ENCODE measurements around the gene RAPGEF3.
A peak's percentile ranks its signal among the peaks of the same experiment; 100 is the strongest.

The RAPGEF3 gene

GRCh38 chr12:47741340-47741703 lies 17.4 kb downstream of the RAPGEF3 start:
- no peaks in the 10 kb centered on the region for H3K9me3 ChIP-seq (replicated peaks in 1 of 11)
- 0 out of 22 replicates have a peak, but pooled peaks cover 0 to 3% (median 0%) of the 10 kb centered on the region in 11 experiments for H3K27me3 ChIP-seq
- peak overlapping the region; percentile 96 to 100 (median 98) for H3K4me2 ChIP-seq
- H3K4me3 ChIP-seq: peak overlapping the region; percentile 37 to 62 (median 47); a peak in 18 of 20 replicates
- peak overlapping the region; percentile 66 to 81 (median 75) for H3K9ac ChIP-seq
- H3K4me1 ChIP-seq: peaks cover 47 to 95% (median 76%) of the 10 kb centered on the region in 10 experiments
- H3K36me3 ChIP-seq: no peaks in the 10 kb centered on the region
- peak overlapping the region; percentile 77 to 89 (median 82) for H3K27ac ChIP-seq
- peak in 1 of 11 experiments; percentile 28; a peak in 1 of 22 replicates for TF ChIP-seq Cebpa-rat (IDR thresholded peaks at IDR 0.05)
- peaks cover 0 to 29% (median 10%) of the 10 kb centered on the region in 11 experiments; a peak in 10 of 22 replicates for H4K20me1 ChIP-seq

GRCh38 chr12:47740606-47741339 lies 17.9 kb downstream of the RAPGEF3 start:
- peak overlapping the region; percentile 96 to 100 (median 98) for H3K4me2 ChIP-seq
- H3K36me3 ChIP-seq: no peaks in the 10 kb centered on the region
- H3K4me1 ChIP-seq: peaks cover 53 to 94% (median 74%) of the 10 kb centered on the region in 10 experiments
- no peak for TF ChIP-seq Cebpa-rat (IDR thresholded peaks at IDR 0.05)
- H3K9ac ChIP-seq: peak overlapping the region; percentile 66 to 81 (median 75)
- 0 out of 22 replicates have a peak, but pooled peaks cover 0 to 3% (median 0%) of the 10 kb centered on the region in 11 experiments for H3K27me3 ChIP-seq
- peak overlapping the region; percentile 37 to 62 (median 47) for H3K4me3 ChIP-seq
- peak overlapping the region; percentile 77 to 89 (median 82) for H3K27ac ChIP-seq
- no peaks in the 10 kb centered on the region for H3K9me3 ChIP-seq (replicated peaks in 1 of 11)
- peaks cover 0 to 27% (median 10%) of the 10 kb centered on the region in 11 experiments; a peak in 10 of 22 replicates for H4K20me1 ChIP-seq

- Histone ChIP-seq H3K9me3 (replicated peaks in 1 of 11) (no peaks in the 10 kb centered on the region), H3K36me3 (no peaks in the 10 kb centered on the region), H3K9ac (peak overlapping the region; percentile 66 to 81 (median 75); a peak in 21 of 22 replicates), H3K4me2 (peak overlapping the region; percentile 96 to 100 (median 98)), H3K4me1 (peaks cover 57 to 94% (median 80%) of the 10 kb centered on the region in 10 experiments), H3K27ac (peak overlapping the region; percentile 77 to 89 (median 82)), H3K4me3 (peak overlapping the region; percentile 37 to 62 (median 47); a peak in 19 of 20 replicates), H4K20me1 (peaks cover 0 to 20% (median 10%) of the 10 kb centered on the region in 11 experiments; a peak in 9 of 22 replicates), H3K27me3 (0 out of 22 replicates have a peak, but pooled peaks cover 0 to 3% (median 0%) of the 10 kb centered on the region in 11 experiments)
- no peak for TF ChIP-seq Cebpa-rat (IDR thresholded peaks at IDR 0.05)
Observed at GRCh38 chr12:47739979-47740378, 18.7 kb downstream of the RAPGEF3 start.

GRCh38 chr12:47739297-47739696 lies 19.4 kb downstream of the RAPGEF3 start:
- Histone ChIP-seq H3K27me3 (0 out of 22 replicates have a peak, but pooled peaks cover 0 to 3% (median 0%) of the 10 kb centered on the region in 11 experiments), H3K4me2 (peak overlapping the region; percentile 96 to 100 (median 98)), H3K9me3 (replicated peaks in 1 of 11) (no peaks in the 10 kb centered on the region), H4K20me1 (peaks cover 0 to 20% (median 10%) of the 10 kb centered on the region in 11 experiments; a peak in 8 of 22 replicates), H3K9ac (peak overlapping the region in 6 of 11 experiments; percentile 66 to 80 (median 76); a peak in 7 of 22 replicates), H3K27ac (peak overlapping the region in 7 of 11 experiments; percentile 78 to 89 (median 83); a peak in 9 of 22 replicates), H3K4me3 (peak overlapping the region in 2 of 10 experiments; percentile 47 to 53; a peak in 1 of 20 replicates), H3K36me3 (no peaks in the 10 kb centered on the region), H3K4me1 (peaks cover 57 to 92% (median 82%) of the 10 kb centered on the region in 10 experiments)
- TF ChIP-seq Cebpa-rat (IDR thresholded peaks at IDR 0.05): no peak

- Histone ChIP-seq H4K20me1 (peaks cover 0 to 14% (median 9%) of the 10 kb centered on the region in 11 experiments; a peak in 9 of 22 replicates), H3K9ac (0 out of 22 replicates have a peak overlapping the region, but pooled peaks of 1 of the 11 experiments have one; percentile 23), H3K27ac (no peak overlapping the region), H3K36me3 (no peaks in the 10 kb centered on the region), H3K4me2 (peak overlapping the region in 9 of 11 experiments; percentile 96 to 100 (median 98); a peak in 16 of 22 replicates), H3K27me3 (0 out of 22 replicates have a peak, but pooled peaks cover 0 to 3% (median 0%) of the 10 kb centered on the region in 11 experiments), H3K4me1 (peaks cover 48 to 81% (median 70%) of the 10 kb centered on the region in 10 experiments), H3K9me3 (replicated peaks in 1 of 11) (no peaks in the 10 kb centered on the region), H3K4me3 (no peak overlapping the region)
- no peak for TF ChIP-seq Cebpa-rat (IDR thresholded peaks at IDR 0.05)
Observed at GRCh38 chr12:47737936-47738594, 20.6 kb downstream of the RAPGEF3 start.

GRCh38 chr12:47736877-47737676 lies 21.6 kb downstream of the RAPGEF3 start:
- TF ChIP-seq Cebpa-rat (IDR thresholded peaks at IDR 0.05): no peak
- Histone ChIP-seq H3K27me3 (0 out of 22 replicates have a peak, but pooled peaks cover 0 to 3% (median 0%) of the 10 kb centered on the region in 11 experiments), H3K4me1 (peaks cover 54 to 81% (median 65%) of the 10 kb centered on the region in 10 experiments), H3K9me3 (replicated peaks in 1 of 11) (no peaks in the 10 kb centered on the region), H3K27ac (no peak overlapping the region), H4K20me1 (peaks cover 0 to 14% (median 2%) of the 10 kb centered on the region in 11 experiments; a peak in 5 of 22 replicates), H3K4me3 (no peak overlapping the region), H3K36me3 (no peaks in the 10 kb centered on the region), H3K4me2 (peak overlapping the region in 10 of 11 experiments; percentile 12 to 69 (median 25); a peak in 15 of 22 replicates), H3K9ac (no peak overlapping the region)

GRCh38 chr12:47736216-47736615 lies 22.5 kb downstream of the RAPGEF3 start:
- peaks cover 0 to 13% (median 2%) of the 10 kb centered on the region in 11 experiments; a peak in 5 of 22 replicates for H4K20me1 ChIP-seq
- no peak for TF ChIP-seq Cebpa-rat (IDR thresholded peaks at IDR 0.05)
- H3K27ac ChIP-seq: no peak overlapping the region
- no peaks in the 10 kb centered on the region for H3K36me3 ChIP-seq
- no peak overlapping the region for H3K4me3 ChIP-seq
- peak overlapping the region in 8 of 11 experiments; percentile 13 to 69 (median 34); a peak in 10 of 22 replicates for H3K4me2 ChIP-seq
- H3K9ac ChIP-seq: no peak overlapping the region
- H3K27me3 ChIP-seq: 0 out of 22 replicates have a peak, but pooled peaks cover 0 to 3% (median 0%) of the 10 kb centered on the region in 11 experiments
- no peaks in the 10 kb centered on the region for H3K9me3 ChIP-seq (replicated peaks in 1 of 11)
- peaks cover 47 to 72% (median 57%) of the 10 kb centered on the region in 10 experiments for H3K4me1 ChIP-seq
